IPS DF 4.7 (cell line): ENCODE measurements around the gene CLDN5.

Experiments
- DNase-seq: peaks from one replicate; pipeline ENCODE4 v3.0.0-alpha.2; 2013; ENCODE audit warnings: low spot score; ENCODE audit errors: extremely low read depth

The CLDN5 gene

GRCh38 chr22:19480789-19481188, 43.4 kb downstream of the CLDN5 start:
- DNase-seq = no peak

- DNase-seq = no peak
Measured at GRCh38 chr22:19480173-19480568, 44.0 kb downstream of the CLDN5 start.

- peak; percentile 88 for DNase-seq
Measured at GRCh38 chr22:19479355-19480172, 44.6 kb downstream of the CLDN5 start, which contains the start of gene CDC45. Gene CDC45 (plus strand): TSS chr22:19479920. CDS start chr22:19479969, 49 bp downstream.

GRCh38 chr22:19478901-19479354, 45.3 kb downstream of the CLDN5 start, which contains the start of gene UFD1:
Gene UFD1 (minus strand): TSS chr22:19479193. CDS start chr22:19479085, 108 bp downstream.
- DNase-seq = no peak

- no peak for DNase-seq
Measured at GRCh38 chr22:19478045-19478900, 45.9 kb downstream of the CLDN5 start.

GRCh38 chr22:19477321-19478044, 46.7 kb downstream of the CLDN5 start:
- no peak for DNase-seq

GRCh38 chr22:19476023-19476422, 48.2 kb downstream of the CLDN5 start:
- no peak for DNase-seq

GRCh38 chr22:19473578-19473977, 50.6 kb downstream of the CLDN5 start:
- no peak for DNase-seq
